ENCODE data around the gene BPNT1.

Gene BPNT1

GRCh38 chr1:220056374-220056773 lies 33.2 kb downstream of the BPNT1 start:
- TF ChIP-seq CTCF (IDR thresholded peaks at IDR 0.05; ENCODE audit: insufficient read depth, low read length, missing control alignments), result no peak
- no peak overlapping the region for H3K4me3 ChIP-seq (ENCODE audit: low read depth, low read length)
- POLR2A ChIA-PET, result no interaction called here
- DNase-seq (ENCODE audit: low read depth, low spot score), result no peak
- CTCF ChIA-PET, result interaction anchor here (1.2 to 1.5 kb wide), 2 partner anchors 10 to 51 kb away, joined by 3 to 4 read pairs; no protein-coding TSS in a partner anchor

- DNase-seq (ENCODE audit: low read depth, low spot score), result peak; percentile 94
- ChIA-PET CTCF (interaction anchor here (0.6 to 0.8 kb wide), 2 partner anchors 14 to 44 kb away, joined by 3 to 4 read pairs; partner anchors contain the start of gene BPNT1), POLR2A (no interaction called here)
- peak; percentile 91 for TF ChIP-seq CTCF (IDR thresholded peaks at IDR 0.05; ENCODE audit: insufficient read depth, low read length, missing control alignments)
- peak within 1 kb of the TSS; percentile 100 for H3K4me3 ChIP-seq (ENCODE audit: low read depth, low read length)
Observed at GRCh38 chr1:220046052-220046930, 43.3 kb downstream of the BPNT1 start, which contains the start of gene EPRS1. Gene EPRS1, minus strand, starts transcription at chr1:220046505. Its CDS starts 117 bp downstream, at chr1:220046388.

GRCh38 chr1:220045356-220046051 lies 44.1 kb downstream of the BPNT1 start:
- no peak for TF ChIP-seq CTCF (IDR thresholded peaks at IDR 0.05; ENCODE audit: insufficient read depth, low read length, missing control alignments)
- peak overlapping the region; percentile 100 for H3K4me3 ChIP-seq (ENCODE audit: low read depth, low read length)
- DNase-seq (ENCODE audit: low read depth, low spot score), result no peak
- POLR2A ChIA-PET, result no interaction called here
- CTCF ChIA-PET, result interaction anchor here (0.6 kb wide), 1 partner anchor 15 kb away, joined by 3 read pairs; no protein-coding TSS in a partner anchor

GRCh38 chr1:220044678-220045355 lies 44.8 kb downstream of the BPNT1 start:
- peak overlapping the region; percentile 100 for H3K4me3 ChIP-seq (ENCODE audit: low read depth, low read length)
- POLR2A ChIA-PET, result no interaction called here
- CTCF ChIA-PET, result no interaction called here
- no peak for TF ChIP-seq CTCF (IDR thresholded peaks at IDR 0.05; ENCODE audit: insufficient read depth, low read length, missing control alignments)
- DNase-seq (ENCODE audit: low read depth, low spot score), result no peak

- POLR2A ChIA-PET, result no interaction called here
- TF ChIP-seq CTCF (IDR thresholded peaks at IDR 0.05; ENCODE audit: insufficient read depth, low read length, missing control alignments), result no peak
- CTCF ChIA-PET, result interaction anchor here (1.4 kb wide), 1 partner anchor 19 kb away, joined by 4 read pairs; no protein-coding TSS in a partner anchor
- H3K4me3 ChIP-seq (ENCODE audit: low read depth, low read length), result no peak overlapping the region
- no peak for DNase-seq (ENCODE audit: low read depth, low spot score)
Observed at GRCh38 chr1:220043646-220044045, 45.9 kb downstream of the BPNT1 start.

Measured in AG04449 (cell line).